H9 (cell line): ENCODE data around the gene DYNC2H1. TPM values are rescaled to one million over a fixed set of nuclear protein-coding genes. Genes with fewer than 3 reads are reported as not detected.
"Not testable (repeated sequence)": the region's sequence is repeated elsewhere in the genome, so short reads cannot be mapped to it uniquely, and the experiment has no call there.

ENCODE experiments used
- DNase-seq: peaks from one replicate; pipeline ENCODE4 v3.0.0-alpha.2; 2017
- H2AFZ ChIP-seq: one replicate; pipeline ENCODE4 v1.6.1; 2013; ENCODE audit warnings: mild to moderate bottlenecking, low read length, control low read depth, moderate library complexity
- H2AK5ac ChIP-seq: 2 replicates; pipeline ENCODE4 v1.6.1; 2013; ENCODE audit warnings: low read length, control low read depth, mixed read lengths; ENCODE audit not compliant: insufficient read length
- H2BK120ac ChIP-seq: one replicate; pipeline ENCODE4 v1.6.1; 2013; ENCODE audit warnings: low read depth, mild to moderate bottlenecking, low read length, control low read depth, inconsistent platforms; ENCODE audit not compliant: poor library complexity, severe bottlenecking
- H2BK12ac ChIP-seq: 2 replicates; pipeline ENCODE4 v1.6.1; 2013; ENCODE audit warnings: low read length, control low read depth, mixed read lengths, low read depth; ENCODE audit not compliant: insufficient read length
- H2BK15ac ChIP-seq: 2 replicates; pipeline ENCODE4 v1.6.1; 2013; ENCODE audit warnings: low read depth, low read length, control low read depth
- H2BK20ac ChIP-seq: one replicate; pipeline ENCODE4 v1.6.1; 2013; ENCODE audit warnings: low read depth, mild to moderate bottlenecking, low read length, control low read depth, inconsistent platforms; ENCODE audit not compliant: poor library complexity, severe bottlenecking
- H2BK5ac ChIP-seq: 2 replicates; pipeline ENCODE4 v1.6.1; 2013; ENCODE audit warnings: low read length, control low read depth, mixed read lengths; ENCODE audit not compliant: insufficient read length
- H3K14ac ChIP-seq: 2 replicates; pipeline ENCODE4 v1.6.1; 2013; ENCODE audit warnings: low read length, control low read depth; ENCODE audit not compliant: insufficient read depth
- H3K18ac ChIP-seq: 2 replicates; pipeline ENCODE4 v1.6.1; 2013; ENCODE audit warnings: low read depth, mild to moderate bottlenecking, mixed read lengths, low read length, control low read depth; ENCODE audit not compliant: insufficient read length
- H3K23ac ChIP-seq: 2 replicates; pipeline ENCODE4 v1.6.1; 2013; ENCODE audit warnings: low read length, control low read depth, mixed read lengths, low read depth; ENCODE audit not compliant: insufficient read length
- H3K23me2 ChIP-seq: 2 replicates; pipeline ENCODE4 v1.6.1; 2013; ENCODE audit warnings: low read depth, mild to moderate bottlenecking, mixed read lengths, low read length, control low read depth; ENCODE audit not compliant: insufficient read length, poor library complexity, severe bottlenecking
- H3K27ac ChIP-seq: 2 replicates; pipeline ENCODE4 v1.5.1; 2013; ENCODE audit warnings: low read length, control low read depth, mixed read lengths, low read depth; ENCODE audit not compliant: insufficient read length
- H3K27me3 ChIP-seq: 2 replicates; pipeline ENCODE4 v1.6.1; 2013; ENCODE audit warnings: low read length, control low read depth, inconsistent platforms; ENCODE audit not compliant: insufficient read depth
- H3K4ac ChIP-seq: 2 replicates; pipeline ENCODE4 v1.6.1; 2013; ENCODE audit warnings: low read depth, mild to moderate bottlenecking, control low read depth, inconsistent platforms, low read length, moderate library complexity
- H3K4me1 ChIP-seq: 2 replicates; pipeline ENCODE4 v1.6.1; 2013; ENCODE audit warnings: low read length, control low read depth, inconsistent platforms; ENCODE audit not compliant: insufficient read depth
- H3K4me2 ChIP-seq: 2 replicates; pipeline ENCODE4 v1.6.1; 2013; ENCODE audit warnings: low read length, control low read depth, mixed read lengths; ENCODE audit not compliant: insufficient read length, insufficient read depth
- H3K56ac ChIP-seq: 2 replicates; pipeline ENCODE4 v1.6.1; 2013; ENCODE audit warnings: low read depth, mild to moderate bottlenecking, mixed read lengths, low read length, control low read depth; ENCODE audit not compliant: insufficient read length
- H3K79me1 ChIP-seq: 2 replicates; pipeline ENCODE4 v1.6.1; 2013; ENCODE audit warnings: low read depth, mild to moderate bottlenecking, moderate library complexity, low read length, control low read depth, inconsistent platforms; ENCODE audit not compliant: insufficient read depth, poor library complexity, severe bottlenecking
- H3K79me2 ChIP-seq: 2 replicates; pipeline ENCODE4 v1.6.1; 2013; ENCODE audit warnings: low read length, control low read depth, inconsistent platforms; ENCODE audit not compliant: insufficient read depth
- H3K9ac ChIP-seq: 2 replicates; pipeline ENCODE4 v1.6.1; 2013; ENCODE audit warnings: low read length, control low read depth, mixed read lengths; ENCODE audit not compliant: insufficient read length; ENCODE audit errors: extremely low read depth
- H3K9me3 ChIP-seq: one replicate; pipeline ENCODE4 v1.6.1; 2013; ENCODE audit warnings: low read depth, low read length, inconsistent platforms; ENCODE audit not compliant: control insufficient read depth
- H3T11ph ChIP-seq: one replicate; pipeline ENCODE4 v1.6.1; 2013; ENCODE audit warnings: mild to moderate bottlenecking, low read length, control low read depth, inconsistent platforms
- H4K20me1 ChIP-seq: one replicate; pipeline ENCODE4 v1.6.1; 2013; ENCODE audit not compliant: control insufficient read depth, insufficient read length, insufficient read depth
- H4K5ac ChIP-seq: 2 replicates; pipeline ENCODE4 v1.6.1; 2013; ENCODE audit warnings: low read depth, mild to moderate bottlenecking, mixed read lengths, low read length, control low read depth; ENCODE audit not compliant: insufficient read length
- H4K8ac ChIP-seq: replicated peaks from 2 replicates; pipeline ENCODE4 v1.6.1; 2013; ENCODE audit warnings: low read length, control low read depth, mixed read lengths, low read depth; ENCODE audit not compliant: insufficient read length
- H4K91ac ChIP-seq: 2 replicates; pipeline ENCODE4 v1.6.1; 2013; ENCODE audit warnings: low read depth, mild to moderate bottlenecking, moderate library complexity, mixed read lengths, low read length, control low read depth; ENCODE audit not compliant: insufficient read length
- H3K27ac Mint-ChIP-seq, 3 experiments: 2 replicates in 2 of 3; 3 replicates in 1 of 3; pipeline ENCODE4 v1.8.0; 2020 to 2021; ENCODE audit warnings: mixed read lengths in 3 of 3, mild to moderate bottlenecking in 1 of 3, moderate library complexity in 1 of 3
- H3K27me3 Mint-ChIP-seq: 2 replicates; pipeline ENCODE4 v1.8.0; 2021; ENCODE audit warnings: low read depth, mild to moderate bottlenecking, moderate library complexity, mixed read lengths
- H3K36me3 Mint-ChIP-seq, 3 experiments: 2 replicates in 2 of 3; 3 replicates in 1 of 3; pipeline ENCODE4 v1.8.0; 2020 to 2021; ENCODE audit warnings: low read depth in 3 of 3, mixed read lengths in 3 of 3; ENCODE audit not compliant: insufficient read depth in 1 of 3
- H3K4me1 Mint-ChIP-seq, 2 experiments: 2 replicates each; pipeline ENCODE4 v1.8.0; 2020; ENCODE audit warnings: mixed read lengths in 2 of 2
- H3K4me3 Mint-ChIP-seq, 2 experiments: 2 replicates in 1 of 2; 3 replicates in 1 of 2; pipeline ENCODE4 v1.8.0; 2020 to 2021; ENCODE audit warnings: mild to moderate bottlenecking in 2 of 2, mixed read lengths in 2 of 2, moderate library complexity in 1 of 2
- H3K9me3 Mint-ChIP-seq, 2 experiments: 2 replicates in 1 of 2; 3 replicates in 1 of 2; pipeline ENCODE4 v1.8.0; 2020; ENCODE audit warnings: mild to moderate bottlenecking in 2 of 2, mixed read lengths in 2 of 2, moderate library complexity in 1 of 2
- WGBS: extraction: QIAGEN DNeasy Blood & Tissue Kit; methylation state at CpG from one replicate; pipeline ENCODE4 v1.1.7; 2013; ENCODE audit warnings: missing lambda C conversion rate, low lambda C conversion rate, mixed read lengths; ENCODE audit not compliant: insufficient read length; ENCODE audit errors: extremely low coverage; 5-methylcytosine and 5-hydroxymethylcytosine counted together
- total RNA-seq: library from RNA; stranded (reverse); gene quantifications from 2 replicates; pipeline ENCODE4 v1.2.1, GENCODE V29; 2021
- TF ChIP-seq, protein P1 (sequence below): fragments of 200-600 bp; sonication (generic); conservative IDR thresholded peaks from 3 replicates; pipeline ENCODE4 v1.8.0; 2021; ENCODE audit warnings: antibody characterized with exemption, mild to moderate bottlenecking

DYNC2H1 gene
- total RNA-seq, 1 experiment from 2014 or later, result 13.2 TPM

DNA sequence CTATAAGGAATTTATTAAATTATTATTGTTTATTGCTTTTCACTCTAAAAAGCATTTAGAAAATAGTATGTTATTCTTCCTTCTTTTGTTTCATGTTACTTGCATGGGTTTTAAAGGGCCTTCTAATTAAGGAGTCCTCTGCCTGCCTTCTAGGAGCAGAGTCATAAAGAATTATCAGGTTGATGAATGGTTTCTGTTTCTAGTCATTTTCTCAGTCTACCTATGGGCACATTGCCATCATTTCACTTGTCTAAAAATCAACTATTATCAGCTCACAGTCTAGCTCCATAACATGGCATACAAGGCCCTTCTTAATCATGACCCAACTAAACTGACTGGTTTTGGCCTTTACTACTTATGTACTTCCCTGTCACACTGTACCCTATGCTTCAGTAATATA is 16.2 kb downstream of the DYNC2H1 start:
- no peak overlapping the region for H3T11ph ChIP-seq

DNA sequence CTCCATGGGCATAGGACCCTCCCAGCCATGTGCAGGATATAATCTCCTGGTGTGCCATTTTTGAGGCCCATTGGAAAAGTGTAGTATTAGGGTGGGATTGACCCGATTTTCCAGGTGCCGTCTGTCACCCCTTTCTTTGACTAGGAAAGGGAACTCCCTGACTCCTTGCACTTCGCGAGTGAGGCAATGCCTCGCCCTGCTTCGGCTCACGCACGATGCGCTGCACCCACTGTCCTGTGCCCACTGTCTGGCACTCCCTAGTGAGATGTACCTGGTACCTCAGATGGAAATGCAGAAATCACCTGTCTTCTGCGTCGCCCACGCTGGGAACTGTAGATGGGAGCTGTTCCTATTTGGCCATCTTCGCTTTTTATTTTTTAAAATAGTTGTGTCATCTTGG is 32.8 kb downstream of the DYNC2H1 start:
- H4K91ac ChIP-seq, H3K23ac ChIP-seq, H3K79me1 ChIP-seq, DNase-seq, H2AFZ ChIP-seq, H2AK5ac ChIP-seq, H3K18ac ChIP-seq, H3K4me1 Mint-ChIP-seq, H3K27me3 ChIP-seq, H3K4me1 ChIP-seq, H3K27me3 Mint-ChIP-seq, H3K79me2 ChIP-seq, H4K20me1 ChIP-seq, H4K5ac ChIP-seq, H3K14ac ChIP-seq, H2BK120ac ChIP-seq, H3K4me3 Mint-ChIP-seq, H3K9ac ChIP-seq, H4K8ac ChIP-seq, H3T11ph ChIP-seq, H3K9me3 ChIP-seq, H2BK5ac ChIP-seq, H2BK15ac ChIP-seq, H2BK20ac ChIP-seq, H3K23me2 ChIP-seq, H2BK12ac ChIP-seq, H3K56ac ChIP-seq, H3K4ac ChIP-seq, H3K27ac Mint-ChIP-seq, H3K4me2 ChIP-seq, H3K27ac ChIP-seq: not testable (repeated sequence)
- WGBS, result no CpG with 5 or more reads among the region's 13 CpGs
- peaks cover 23 to 34% (median 29%) of the 10 kb centered on the region in 3 experiments for H3K36me3 Mint-ChIP-seq
- H3K9me3 Mint-ChIP-seq, result peaks cover 13 to 19% of the 10 kb centered on the region in 2 experiments

More for the DNA sequence above, 16.2 kb downstream of the DYNC2H1 start:
- no peak for DNase-seq
- H3K9me3 Mint-ChIP-seq, result no peaks in the 10 kb centered on the region
- no peak overlapping the region for H3K56ac ChIP-seq
- H3K4me3 Mint-ChIP-seq, result no peak overlapping the region
- no peaks in the 10 kb centered on the region for H4K20me1 ChIP-seq
- no peak overlapping the region for H2BK15ac ChIP-seq
- no peak overlapping the region for H2AK5ac ChIP-seq
- no peak overlapping the region for H3K23ac ChIP-seq
- no peaks in the 10 kb centered on the region for H3K4me1 ChIP-seq
- H2BK20ac ChIP-seq, result no peak overlapping the region
- H2AFZ ChIP-seq, result no peak overlapping the region
- no peak overlapping the region for H3K9ac ChIP-seq
- H3K23me2 ChIP-seq, result no peaks in the 10 kb centered on the region
- H3K18ac ChIP-seq, result no peak overlapping the region
- no peak overlapping the region for H2BK120ac ChIP-seq
- no peak overlapping the region for H2BK5ac ChIP-seq
- no peaks in the 10 kb centered on the region for H3K4me1 Mint-ChIP-seq
- no peak overlapping the region for H3K27ac Mint-ChIP-seq
- no peak overlapping the region for H2BK12ac ChIP-seq
- H3K36me3 Mint-ChIP-seq, result peaks cover 0 to 14% (median 5%) of the 10 kb centered on the region in 3 experiments; a peak in 4 of 7 replicates
- no peaks in the 10 kb centered on the region for H3K79me2 ChIP-seq
- H3K27ac ChIP-seq, result no peak overlapping the region
- H3K27me3 Mint-ChIP-seq, result no peaks in the 10 kb centered on the region
- no peaks in the 10 kb centered on the region for H3K79me1 ChIP-seq
- TF ChIP-seq, protein P1, sequence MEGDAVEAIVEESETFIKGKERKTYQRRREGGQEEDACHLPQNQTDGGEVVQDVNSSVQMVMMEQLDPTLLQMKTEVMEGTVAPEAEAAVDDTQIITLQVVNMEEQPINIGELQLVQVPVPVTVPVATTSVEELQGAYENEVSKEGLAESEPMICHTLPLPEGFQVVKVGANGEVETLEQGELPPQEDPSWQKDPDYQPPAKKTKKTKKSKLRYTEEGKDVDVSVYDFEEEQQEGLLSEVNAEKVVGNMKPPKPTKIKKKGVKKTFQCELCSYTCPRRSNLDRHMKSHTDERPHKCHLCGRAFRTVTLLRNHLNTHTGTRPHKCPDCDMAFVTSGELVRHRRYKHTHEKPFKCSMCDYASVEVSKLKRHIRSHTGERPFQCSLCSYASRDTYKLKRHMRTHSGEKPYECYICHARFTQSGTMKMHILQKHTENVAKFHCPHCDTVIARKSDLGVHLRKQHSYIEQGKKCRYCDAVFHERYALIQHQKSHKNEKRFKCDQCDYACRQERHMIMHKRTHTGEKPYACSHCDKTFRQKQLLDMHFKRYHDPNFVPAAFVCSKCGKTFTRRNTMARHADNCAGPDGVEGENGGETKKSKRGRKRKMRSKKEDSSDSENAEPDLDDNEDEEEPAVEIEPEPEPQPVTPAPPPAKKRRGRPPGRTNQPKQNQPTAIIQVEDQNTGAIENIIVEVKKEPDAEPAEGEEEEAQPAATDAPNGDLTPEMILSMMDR, result no peak
- no peak overlapping the region for H3K14ac ChIP-seq
- no peak overlapping the region for H4K8ac ChIP-seq
- H3K4ac ChIP-seq, result no peak overlapping the region
- no peaks in the 10 kb centered on the region for H3K9me3 ChIP-seq
- H3K27me3 ChIP-seq, result no peaks in the 10 kb centered on the region
- no peak overlapping the region for H3K4me2 ChIP-seq
- H4K91ac ChIP-seq, result no peak overlapping the region
- no peak overlapping the region for H4K5ac ChIP-seq
